WTC11 (cell line): ENCODE results near the gene MVP.

ENCODE experiments used
- ATF6 ChIP-seq: sonication (generic); formaldehyde crosslinking; IDR thresholded peaks from 2 replicates; pipeline ENCODE4 v1.8.1; 2023; ENCODE audit warnings: mild to moderate bottlenecking, missing genetic modification reagents
- CTCF ChIP-seq: fragments of 200-600 bp; IDR thresholded peaks from 2 replicates; pipeline ENCODE4 v1.8.0; 2022; ENCODE audit warnings: antibody characterized with exemption
- E2F1 ChIP-seq: sonication (generic); formaldehyde crosslinking; IDR thresholded peaks from 2 replicates; pipeline ENCODE4 v1.8.0; 2022; ENCODE audit warnings: mild to moderate bottlenecking, missing genetic modification reagents
- FOXP4 ChIP-seq: sonication (generic); formaldehyde crosslinking; IDR thresholded peaks from 2 replicates; pipeline ENCODE4 v1.8.0; 2022; ENCODE audit warnings: mild to moderate bottlenecking, missing genetic modification reagents
- GABPB1 ChIP-seq: sonication (generic); formaldehyde crosslinking; IDR thresholded peaks from 2 replicates; pipeline ENCODE4 v1.8.1; 2023; ENCODE audit warnings: mild to moderate bottlenecking, missing genetic modification reagents
- MAX ChIP-seq: sonication (generic); formaldehyde crosslinking; IDR thresholded peaks from 2 replicates; pipeline ENCODE4 v1.8.0; 2022; ENCODE audit warnings: mild to moderate bottlenecking, missing genetic modification reagents
- NR2C2 ChIP-seq: sonication (generic); formaldehyde crosslinking; IDR thresholded peaks from 2 replicates; pipeline ENCODE4 v1.8.0; 2022; ENCODE audit warnings: mild to moderate bottlenecking, missing genetic modification reagents
- RELA ChIP-seq: sonication (generic); formaldehyde crosslinking; IDR thresholded peaks from 2 replicates; pipeline ENCODE4 v1.8.1; 2022; ENCODE audit warnings: missing genetic modification reagents, mild to moderate bottlenecking, borderline replicate concordance
- STAT6 ChIP-seq: sonication (generic); formaldehyde crosslinking; conservative IDR thresholded peaks from 2 replicates; pipeline ENCODE4 v1.8.1; 2023; ENCODE audit warnings: mild to moderate bottlenecking, low read depth, missing genetic modification reagents, moderate library complexity
- TCF7 ChIP-seq: sonication (generic); formaldehyde crosslinking; IDR thresholded peaks from 2 replicates; pipeline ENCODE4 v1.8.0; 2022; ENCODE audit warnings: mild to moderate bottlenecking, low read depth, missing genetic modification reagents, moderate library complexity
- TEAD1 ChIP-seq: sonication (generic); formaldehyde crosslinking; IDR thresholded peaks from 2 replicates; pipeline ENCODE4 v1.8.0; 2022; ENCODE audit warnings: mild to moderate bottlenecking, missing genetic modification reagents

- no peak for TF ChIP-seq CTCF
- TF ChIP-seq NR2C2 (CRISPR knock-in tag) = no peak
- 0 out of 2 replicates have a peak, but pooled peaks have one; percentile 43 for TF ChIP-seq TEAD1 (CRISPR knock-in tag)
- TF ChIP-seq RELA (CRISPR knock-in tag) = no peak
- no peak; the same call in 1 of the 2 replicates for TF ChIP-seq FOXP4 (CRISPR knock-in tag)
- no peak for TF ChIP-seq MAX (CRISPR knock-in tag)
- TF ChIP-seq STAT6 (CRISPR knock-in tag) = no peak
- no peak for TF ChIP-seq E2F1 (CRISPR knock-in tag)
- no peak for TF ChIP-seq TCF7
- TF ChIP-seq ATF6 (CRISPR knock-in tag) = no peak
- no peak for TF ChIP-seq GABPB1 (CRISPR knock-in tag)
These were observed 8.2 kb upstream of the MVP start, which contains the start of gene PRRT2 for GRCh38 chr16:29811896-29812665.
